Measurements from ENCODE around the gene GPER1. TPM values are rescaled to one million over a fixed set of nuclear protein-coding genes. Genes with fewer than 3 reads are reported as not detected.

GPER1 gene
- total RNA-seq, 1 experiment from 2014 or later: 1.2 TPM

GRCh38 chr7:1125603-1125969, 37.7 kb downstream of the GPER1 start:
- no peak overlapping the region for H3K27ac ChIP-seq (ENCODE audit: low read depth, low read length)
- no TSS peak for BruUV-seq (replicated peaks)
- POLR2A ChIA-PET: no interaction called here

GRCh38 chr7:1127001-1127400, 39.1 kb downstream of the GPER1 start:
- TF ChIP-seq POLR2AphosphoS5 (IDR thresholded peaks at IDR 0.05; ENCODE audit: low read depth, low read length) (no peak), MAX (IDR thresholded peaks at IDR 0.05) (no peak)
- Histone ChIP-seq H3K27me3 (ENCODE audit: insufficient read depth, low read length) (no peaks in the 10 kb centered on the region), H2AFZ (ENCODE audit: low read depth, low read length, poor library complexity, severe bottlenecking) (no peak overlapping the region), H3K27ac (ENCODE audit: low read depth, low read length) (no peak overlapping the region), H3K4me2 (ENCODE audit: low read length) (no peak overlapping the region), H4K20me1 (ENCODE audit: insufficient read depth) (no peaks in the 10 kb centered on the region), H3K36me3 (ENCODE audit: control insufficient read depth in 1 of 2, insufficient read depth in 2 of 2, low read length in 2 of 2) (peaks cover 0 to 6% of the 10 kb centered on the region in 2 experiments; a peak in 3 of 4 replicates), H3K4me3 (replicated peaks in 1 of 2; ENCODE audit: low read depth in 1 of 2, low read length in 2 of 2) (no peak overlapping the region), H3K9me3 (ENCODE audit: control insufficient read depth in 1 of 2, insufficient read depth in 1 of 2, low read depth in 1 of 2, low read length in 2 of 2) (no peaks in the 10 kb centered on the region), H3K9me2 (ENCODE audit: insufficient read depth) (no peaks in the 10 kb centered on the region), H3K4me1 (ENCODE audit: control insufficient read depth in 1 of 2, insufficient read depth in 2 of 2, low read length in 2 of 2) (no peaks in the 10 kb centered on the region), H3K9ac (ENCODE audit: low read length) (no peak overlapping the region), H3K79me2 (ENCODE audit: insufficient read depth, low read length) (peaks cover 36% of the 10 kb centered on the region)
- ATAC-seq: no peak
- intact Hi-C loops (cut with micrococcal nuclease): no loop called here
- ChIA-PET POLR2A (no interaction called here), CTCF (no interaction called here), RAD21 (ENCODE audit: low non-redundant PET in 1 of 2, low total read pairs in 2 of 2, uncharacterized antibody in 2 of 2, unreplicated experiment in 2 of 2) (interaction anchor here in 1 of 2 experiments (0.8 kb wide), 1 partner anchor 1128 kb away, joined by 3 read pairs; no protein-coding TSS in a partner anchor)
- TSS peak; percentile 22 for BruUV-seq (replicated peaks)
- no peak for DNase-seq (ENCODE audit: low read depth, low spot score)

More at GRCh38 chr7:1125603-1125969, 37.7 kb downstream of the GPER1 start:
- Histone ChIP-seq H2AFZ (ENCODE audit: low read depth, low read length, poor library complexity, severe bottlenecking) (no peak overlapping the region), H3K9me3 (ENCODE audit: control insufficient read depth in 1 of 2, insufficient read depth in 1 of 2, low read depth in 1 of 2, low read length in 2 of 2) (no peaks in the 10 kb centered on the region), H3K4me1 (ENCODE audit: control insufficient read depth in 1 of 2, insufficient read depth in 2 of 2, low read length in 2 of 2) (no peaks in the 10 kb centered on the region), H3K4me3 (replicated peaks in 1 of 2; ENCODE audit: low read depth in 1 of 2, low read length in 2 of 2) (no peak overlapping the region), H3K36me3 (ENCODE audit: control insufficient read depth in 1 of 2, insufficient read depth in 2 of 2, low read length in 2 of 2) (peaks cover 0 to 6% of the 10 kb centered on the region in 2 experiments; a peak in 3 of 4 replicates), H4K20me1 (ENCODE audit: insufficient read depth) (no peaks in the 10 kb centered on the region), H3K27me3 (ENCODE audit: insufficient read depth, low read length) (no peaks in the 10 kb centered on the region), H3K9me2 (ENCODE audit: insufficient read depth) (no peaks in the 10 kb centered on the region), H3K79me2 (ENCODE audit: insufficient read depth, low read length) (peaks cover 38% of the 10 kb centered on the region), H3K4me2 (ENCODE audit: low read length) (no peak overlapping the region), H3K9ac (ENCODE audit: low read length) (no peak overlapping the region)
- ChIA-PET RAD21 (ENCODE audit: low non-redundant PET in 1 of 2, low total read pairs in 2 of 2, uncharacterized antibody in 2 of 2, unreplicated experiment in 2 of 2) (no interaction called here), CTCF (no interaction called here)
- TF ChIP-seq EZH2phosphoT487 (IDR thresholded peaks at IDR 0.05; ENCODE audit: borderline replicate concordance) (no peak), POLR2AphosphoS5 (IDR thresholded peaks at IDR 0.05; ENCODE audit: low read depth, low read length) (no peak), FOSL1 (IDR thresholded peaks at IDR 0.05; ENCODE audit: low read depth) (no peak)
- DNase-seq (ENCODE audit: low read depth, low spot score): no peak
- ATAC-seq: no peak
- intact Hi-C loops (cut with micrococcal nuclease): no loop called here
